DMS53 treated with DMSO at 0.1 percent for 48 hours (cell line): ENCODE data around the gene CDC42EP2.

Experiments used
- DNase-seq: peaks from one replicate; lab custom pipeline; 2025; ENCODE audit not compliant: unreplicated experiment; lab: John Stamatoyannopoulos, UW

The CDC42EP2 gene

GRCh38 chr11:65355013-65355775 lies 40.5 kb downstream of the CDC42EP2 start:
- DNase-seq: peak; percentile 19

GRCh38 chr11:65355776-65356393 lies 41.2 kb downstream of the CDC42EP2 start:
- no peak for DNase-seq

- no peak for DNase-seq
Observed at GRCh38 chr11:65356394-65356972, 41.8 kb downstream of the CDC42EP2 start.

- DNase-seq: no peak
Observed at GRCh38 chr11:65357856-65358356, 43.2 kb downstream of the CDC42EP2 start.

GRCh38 chr11:65362320-65362931 lies 47.8 kb downstream of the CDC42EP2 start:
- no peak for DNase-seq

- DNase-seq: no peak
Observed at GRCh38 chr11:65362966-65363365, 48.3 kb downstream of the CDC42EP2 start.

- no peak for DNase-seq
Observed at GRCh38 chr11:65363770-65364169, 49.1 kb downstream of the CDC42EP2 start.

GRCh38 chr11:65366340-65366773 lies 51.7 kb downstream of the CDC42EP2 start:
- peak; percentile 82 for DNase-seq

- DNase-seq: no peak
Observed at GRCh38 chr11:65370659-65371049, 56.0 kb downstream of the CDC42EP2 start.
